AG20443 (cell line): ENCODE measurements around the gene MPP4.
A peak's percentile ranks its signal among the peaks of the same experiment; 100 is the strongest.
"Not testable (repeated sequence)": the region's sequence is repeated elsewhere in the genome, so short reads cannot be mapped to it uniquely, and the experiment has no call there.

ENCODE experiments used
- DNase-seq: peaks from one replicate; pipeline ENCODE4 v3.0.0; 2012; ENCODE audit warnings: low spot score, mixed read lengths

MPP4 gene

DNA sequence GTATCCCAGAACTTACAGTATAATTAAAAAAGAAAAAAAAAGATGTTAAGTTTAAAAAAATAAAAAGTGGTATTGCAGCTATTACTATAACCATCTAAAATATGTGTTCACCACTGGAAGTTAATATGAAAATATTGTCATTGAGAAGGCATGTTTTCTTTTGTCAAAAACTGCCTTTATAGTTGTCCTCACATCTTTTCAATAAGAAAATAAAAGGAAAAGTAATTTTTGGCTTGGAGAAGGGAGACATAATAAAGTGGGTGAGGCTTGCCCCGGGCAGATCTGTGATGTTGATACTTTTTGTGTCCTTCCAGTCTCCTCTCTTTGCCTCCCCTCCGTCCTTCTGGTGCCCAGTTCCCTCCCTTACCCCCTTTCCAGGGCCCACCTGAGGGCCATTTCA lies 24.9 kb downstream of the MPP4 start:
- no peak for DNase-seq

DNA sequence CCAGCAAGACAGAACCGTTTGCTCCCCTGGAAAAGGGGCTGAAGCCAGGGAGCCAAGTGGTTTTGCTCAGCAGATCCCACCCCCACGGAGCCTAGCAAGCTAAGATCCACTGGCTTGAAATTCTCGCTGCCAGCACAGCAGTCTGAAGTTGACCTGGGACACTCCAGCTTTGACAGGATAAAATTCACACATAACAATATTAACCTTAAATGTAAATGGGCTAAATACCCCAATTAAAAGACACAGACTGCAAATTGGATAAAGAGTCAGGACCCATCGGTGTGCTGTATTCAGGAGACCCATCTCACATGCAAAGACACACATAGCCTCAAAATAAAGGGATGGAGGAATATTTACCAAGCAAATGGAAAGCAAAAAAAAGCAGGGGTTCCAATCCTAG lies 27.2 kb downstream of the MPP4 start:
- not testable (repeated sequence) for DNase-seq

DNA sequence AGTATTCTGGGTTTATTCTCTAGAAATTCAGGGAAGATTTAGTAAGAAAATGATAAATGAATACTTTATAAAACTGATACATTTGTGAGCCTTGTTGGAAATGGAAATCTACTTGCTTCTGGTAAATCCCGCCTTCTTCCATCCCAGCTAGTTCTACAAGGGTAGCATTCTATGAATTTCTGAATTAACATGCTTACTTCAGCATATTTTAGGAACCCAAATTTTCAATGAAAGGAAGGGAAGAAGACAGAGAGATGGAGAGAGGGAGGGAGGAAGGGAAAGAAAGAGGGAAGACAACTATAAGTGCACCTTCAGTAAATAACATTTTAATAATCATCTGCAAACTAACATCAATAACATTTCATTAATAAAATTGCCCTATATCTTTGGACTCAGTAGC lies 28.6 kb downstream of the MPP4 start:
- DNase-seq, result no peak

DNA sequence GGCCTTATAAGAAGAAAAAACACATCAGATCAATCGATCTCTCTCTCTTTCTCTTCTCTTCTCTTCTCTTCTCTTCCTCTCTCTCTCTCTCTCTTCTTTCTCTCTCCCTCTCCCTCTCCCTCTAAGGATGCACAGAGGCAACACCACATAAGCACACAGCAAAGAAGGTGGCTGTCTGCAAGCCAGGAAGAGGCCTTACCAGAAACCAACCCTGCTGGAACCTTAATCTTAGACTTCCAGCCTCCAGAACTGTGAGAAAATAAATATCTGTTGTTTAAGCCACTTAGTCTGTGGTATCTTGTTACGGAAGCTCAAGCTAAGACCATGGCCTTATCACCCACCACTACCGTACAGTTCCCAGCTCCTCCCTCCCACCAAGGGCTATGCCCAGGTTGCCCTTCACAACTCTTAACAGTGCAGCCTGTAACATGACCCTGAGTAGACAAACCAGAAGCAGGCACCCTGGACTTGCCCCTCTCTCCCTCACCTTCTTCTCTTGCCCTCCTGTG lies 30.0 kb downstream of the MPP4 start:
- no peak for DNase-seq

DNA sequence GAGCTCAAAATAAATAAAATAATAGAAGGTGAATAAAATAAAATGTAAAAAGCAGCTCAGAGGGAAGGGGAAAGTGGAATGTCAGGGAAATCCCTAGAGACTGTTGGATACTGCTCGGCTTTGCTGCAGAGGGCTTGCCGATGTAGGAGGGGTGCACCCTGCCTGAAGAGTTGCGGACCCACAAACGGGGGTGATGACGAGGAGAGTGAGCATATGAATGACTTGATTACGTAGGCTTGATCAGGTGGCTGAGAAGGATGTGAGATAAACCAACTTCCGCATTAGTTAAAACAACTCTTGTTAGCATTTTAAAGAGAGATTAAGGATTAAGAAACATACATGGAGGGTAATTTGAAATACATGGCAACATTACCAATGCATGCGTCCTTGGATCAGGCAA lies 34.1 kb downstream of the MPP4 start:
- DNase-seq, result no peak

DNA sequence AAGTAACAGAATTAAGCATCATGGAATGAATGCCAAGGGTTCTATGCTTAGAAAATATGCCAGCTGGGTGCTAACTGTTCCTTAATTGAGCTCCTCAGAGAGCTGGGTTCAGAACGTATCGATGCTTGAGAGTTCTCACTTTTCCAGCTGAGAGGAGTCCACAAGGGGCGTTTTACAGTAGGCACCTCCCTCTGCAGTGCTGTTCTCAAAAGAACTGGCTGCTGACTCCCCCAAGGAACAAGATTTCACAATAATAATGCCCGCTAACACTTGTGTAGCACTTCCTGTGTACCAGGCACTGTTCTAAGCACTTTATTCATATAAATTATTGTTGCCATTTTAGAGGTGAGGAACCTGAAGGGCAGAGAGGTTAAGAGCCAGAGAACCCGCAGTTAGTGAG lies 37.1 kb downstream of the MPP4 start:
- DNase-seq, result no peak

DNA sequence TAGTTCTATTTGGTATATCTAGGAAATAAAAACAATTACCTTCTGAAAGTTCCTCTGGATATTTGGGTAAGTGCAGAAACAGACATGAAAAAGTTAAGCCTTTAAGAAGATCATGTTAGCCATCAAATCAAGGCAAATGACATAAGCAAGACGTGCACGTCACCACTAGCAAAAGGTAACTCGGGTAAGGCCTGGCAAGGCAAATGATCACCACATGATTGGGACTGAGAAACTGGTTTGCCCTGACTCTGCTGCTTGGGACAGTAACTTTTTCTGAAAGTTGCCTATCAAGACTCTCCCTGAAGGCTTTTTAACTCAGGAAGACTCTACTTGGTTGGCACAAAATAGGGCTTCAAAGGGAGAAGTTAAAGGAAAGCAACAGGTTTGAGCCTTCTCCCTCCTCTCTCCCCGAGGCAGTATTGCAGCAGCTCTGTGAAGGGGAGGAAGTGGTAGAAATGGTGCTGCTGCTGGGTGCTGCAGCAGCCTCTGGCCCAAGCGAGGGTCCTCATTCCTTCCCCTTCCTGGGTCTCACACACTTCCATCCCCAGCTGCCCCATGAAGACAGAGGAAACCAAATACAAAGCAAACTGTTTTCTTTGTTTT lies 38.0 kb downstream of the MPP4 start:
- DNase-seq, result no peak

DNA sequence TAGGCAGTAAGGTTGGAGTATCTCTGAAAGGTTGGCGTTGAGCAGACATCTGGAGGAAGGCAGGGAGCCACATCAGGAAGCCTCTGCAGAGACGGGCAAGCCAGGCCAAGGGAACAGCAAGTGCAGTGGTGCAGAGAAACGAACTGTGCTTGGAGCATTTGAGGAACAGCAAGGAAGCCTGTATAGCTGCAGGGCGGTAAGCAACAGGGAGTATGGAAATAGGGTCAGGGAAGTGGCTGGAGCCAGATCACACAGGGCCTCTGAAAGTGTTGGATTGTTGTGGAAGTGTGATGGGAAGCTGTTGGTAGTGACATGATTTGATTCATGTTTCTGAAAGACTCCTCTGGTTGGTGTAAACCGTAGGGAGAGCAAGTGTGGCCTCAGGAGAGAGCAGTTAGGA lies 41.7 kb downstream of the MPP4 start:
- no peak for DNase-seq

DNA sequence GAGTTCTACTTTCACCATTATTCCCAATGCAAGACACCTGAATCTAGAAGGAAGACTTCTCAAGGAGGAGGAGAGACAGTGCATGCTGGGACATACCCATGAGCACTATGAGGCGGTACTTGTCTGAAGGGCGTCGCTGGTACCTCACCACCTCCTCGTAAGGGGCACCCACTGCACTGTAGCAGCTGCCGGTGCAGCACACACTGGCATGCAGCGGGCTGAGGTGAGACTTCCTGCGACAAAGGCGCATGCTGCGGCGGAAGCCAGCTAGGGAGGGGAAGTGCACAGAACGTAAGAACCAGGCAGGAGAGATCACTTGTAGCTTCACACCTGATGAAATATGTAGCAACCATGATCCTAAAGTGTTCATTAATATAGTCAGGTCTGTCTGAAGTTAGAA lies 42.3 kb downstream of the MPP4 start:
- DNase-seq, result no peak

DNA sequence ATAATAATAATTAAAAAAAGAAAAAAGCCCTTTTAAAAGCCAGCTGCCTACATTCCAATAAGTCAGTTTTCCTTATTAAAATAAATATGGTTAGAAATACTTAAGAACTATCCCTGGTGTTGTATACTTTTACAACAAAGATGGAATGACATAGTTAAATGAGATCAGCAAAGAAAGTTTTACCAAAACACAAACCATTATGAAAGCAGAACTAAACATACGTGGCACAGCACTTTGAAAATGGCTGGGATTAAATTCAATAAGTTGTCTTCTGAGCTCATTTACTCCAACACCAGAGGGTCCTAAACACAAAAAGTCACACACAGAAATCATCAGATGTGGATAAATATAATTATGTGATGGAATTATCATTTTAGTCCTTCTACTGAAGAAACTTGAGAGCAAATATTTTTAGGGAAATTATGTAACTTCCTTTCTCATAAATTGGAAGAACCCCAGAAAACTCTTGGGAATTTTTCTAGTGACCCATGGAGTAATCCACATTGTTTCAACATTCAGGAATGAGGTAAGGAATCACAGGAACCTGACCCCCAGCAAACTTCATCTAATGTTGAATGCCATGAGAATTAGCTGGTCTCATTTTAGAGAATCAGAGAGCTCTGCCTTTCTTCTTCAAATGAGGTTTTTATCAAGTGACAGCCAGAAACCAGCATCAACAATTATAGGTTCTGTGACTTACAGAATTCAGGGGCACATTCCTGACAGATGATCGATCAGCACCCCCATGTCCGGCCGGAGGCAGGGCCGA lies 43.6 kb downstream of the MPP4 start:
- DNase-seq, result peak; percentile 70

DNA sequence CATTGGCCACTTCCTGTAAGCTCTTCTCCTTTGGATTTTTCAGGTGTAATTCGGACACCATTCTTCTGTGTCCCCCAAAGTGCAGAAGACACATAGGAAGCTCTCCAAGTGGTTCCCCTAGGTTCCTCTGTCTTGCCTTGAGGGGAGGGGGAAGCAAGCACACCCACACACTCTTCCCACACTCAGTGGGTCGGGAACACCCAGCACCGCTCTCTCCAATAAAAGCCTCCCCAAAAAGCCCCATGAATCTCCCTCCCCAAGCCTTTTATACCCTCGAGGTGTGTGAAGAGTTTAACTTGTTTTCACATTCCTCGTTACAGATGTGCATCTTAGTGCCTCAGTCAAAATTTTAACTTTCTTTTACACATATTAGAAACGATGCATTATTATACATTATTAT lies 45.2 kb downstream of the MPP4 start:
- DNase-seq, result no peak

DNA sequence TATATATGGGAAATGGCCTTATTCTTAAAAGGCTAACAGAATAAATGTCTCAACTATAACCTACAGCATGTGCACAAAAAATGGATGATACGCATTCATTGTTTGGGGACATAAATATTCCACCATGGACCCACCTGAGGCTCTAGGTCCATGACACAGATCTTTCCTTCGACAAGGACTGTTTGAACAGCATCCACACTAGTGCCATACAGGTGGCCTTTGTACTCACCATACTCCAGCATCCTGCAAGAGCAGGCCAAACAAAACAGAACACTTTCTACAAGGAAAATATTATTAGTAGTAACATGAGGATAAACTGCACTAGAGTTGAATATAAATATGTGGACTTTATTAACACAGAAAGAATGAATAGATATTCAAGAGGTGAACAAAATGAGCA lies 49.0 kb downstream of the MPP4 start:
- DNase-seq, result no peak

DNA sequence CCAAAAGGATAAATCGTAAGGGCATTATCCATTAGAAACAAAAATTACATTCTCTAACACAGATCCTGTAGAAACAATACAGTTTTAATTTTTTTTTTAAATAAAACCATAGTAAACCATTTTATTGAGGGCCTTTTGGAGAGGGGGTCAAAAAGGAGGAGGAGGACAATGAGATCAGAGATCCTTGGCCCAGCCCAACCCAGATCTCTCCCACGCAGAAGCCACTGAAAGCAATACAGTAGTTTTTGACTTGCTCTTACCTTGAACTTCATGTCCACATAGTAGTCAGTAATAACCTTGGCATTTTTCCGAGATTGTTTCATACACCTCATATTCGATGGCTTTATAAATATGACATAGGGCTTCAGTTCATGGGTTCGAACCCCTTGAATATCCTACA lies 51.0 kb downstream of the MPP4 start:
- DNase-seq, result no peak

DNA sequence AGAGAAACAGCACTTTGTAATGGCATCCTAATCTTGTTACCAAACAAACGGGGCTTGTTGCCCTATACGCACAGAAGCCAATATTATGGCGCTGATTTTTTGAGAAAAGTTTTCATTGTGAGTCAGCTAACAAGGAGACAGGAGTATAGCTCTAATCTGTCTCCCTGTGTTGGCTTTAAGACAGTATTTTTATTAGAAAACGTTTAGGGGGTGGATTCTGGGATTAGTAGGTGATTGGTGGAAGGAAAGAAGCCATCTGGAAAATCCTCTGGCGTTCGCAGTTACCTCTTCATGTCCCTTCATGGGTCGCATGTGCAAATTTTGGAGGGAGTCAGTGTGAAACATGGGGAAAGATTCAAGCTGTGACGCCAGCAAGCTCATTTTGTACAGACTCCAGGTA lies 54.4 kb downstream of the MPP4 start:
- peak; percentile 14 for DNase-seq

DNA sequence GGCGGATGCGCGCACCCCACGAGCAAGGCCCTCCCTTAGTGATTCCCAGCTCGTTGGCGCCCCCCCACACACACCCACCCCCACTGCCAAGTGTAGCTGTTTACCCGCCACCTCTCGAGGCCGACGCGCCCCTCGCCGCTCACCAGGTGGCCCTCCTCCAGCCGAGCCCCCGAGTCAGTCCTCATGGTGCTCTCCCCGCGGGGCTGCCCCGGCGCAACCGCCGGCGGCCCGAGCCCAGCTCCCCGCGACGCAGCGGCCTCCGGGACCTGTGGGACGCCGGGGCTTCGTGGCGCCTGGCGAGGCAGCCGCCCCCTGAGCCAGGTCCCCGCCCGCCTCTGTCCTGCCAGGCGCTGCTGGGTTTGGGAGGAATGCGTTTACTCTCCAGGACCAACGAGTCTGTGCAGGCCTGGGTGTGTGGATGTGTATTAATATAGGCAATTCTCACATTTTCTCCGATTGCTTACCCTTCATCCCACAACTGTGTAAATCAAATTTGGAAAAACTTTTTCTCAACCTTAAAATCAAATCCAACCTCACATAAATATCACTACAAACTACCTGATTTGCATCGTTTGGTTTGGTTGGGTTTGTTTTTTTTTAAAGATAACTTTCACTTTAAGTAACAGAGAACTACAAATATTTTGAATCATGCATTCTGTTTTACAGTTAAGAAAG lies 55.1 kb downstream of the MPP4 start, which contains the start of gene TMEM237:
TMEM237 (minus strand) TSS at position 288 of the 675 bp plus-strand sequence; CDS start at position 185, 103 bp downstream.
- DNase-seq, result peak; percentile 73

DNA sequence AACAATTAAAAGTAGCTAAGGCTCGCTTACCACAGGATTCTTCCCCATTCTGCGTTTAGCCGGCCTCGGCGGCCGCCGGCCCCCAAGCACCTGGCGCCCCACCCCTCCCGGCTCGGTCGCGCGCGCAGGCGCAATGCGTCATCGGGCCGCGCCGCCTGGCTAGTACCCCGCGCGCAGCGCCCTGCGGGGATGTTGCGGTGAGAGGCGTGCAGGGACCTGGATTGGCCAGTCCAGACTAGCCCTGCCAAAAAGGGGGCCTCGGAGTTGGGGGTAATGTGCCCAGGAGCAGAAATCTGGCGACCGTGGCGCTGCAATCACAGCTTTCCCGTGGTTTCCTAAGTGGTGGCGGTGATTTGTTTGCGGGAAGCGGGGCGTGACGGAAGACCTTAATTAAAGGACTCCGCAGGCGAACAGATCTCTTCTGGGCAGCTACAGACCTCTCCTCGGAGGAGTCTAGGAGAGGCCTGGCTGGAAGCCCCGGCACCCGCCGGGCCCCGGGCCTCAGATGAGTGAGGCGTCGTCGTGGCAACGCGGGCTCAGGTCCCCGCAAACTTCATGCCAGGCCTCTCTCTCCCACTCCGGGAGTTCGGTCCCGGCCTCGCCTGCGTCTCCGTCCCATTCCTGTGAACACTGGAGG lies 55.7 kb downstream of the MPP4 start:
- DNase-seq, result peak; percentile 95

DNA sequence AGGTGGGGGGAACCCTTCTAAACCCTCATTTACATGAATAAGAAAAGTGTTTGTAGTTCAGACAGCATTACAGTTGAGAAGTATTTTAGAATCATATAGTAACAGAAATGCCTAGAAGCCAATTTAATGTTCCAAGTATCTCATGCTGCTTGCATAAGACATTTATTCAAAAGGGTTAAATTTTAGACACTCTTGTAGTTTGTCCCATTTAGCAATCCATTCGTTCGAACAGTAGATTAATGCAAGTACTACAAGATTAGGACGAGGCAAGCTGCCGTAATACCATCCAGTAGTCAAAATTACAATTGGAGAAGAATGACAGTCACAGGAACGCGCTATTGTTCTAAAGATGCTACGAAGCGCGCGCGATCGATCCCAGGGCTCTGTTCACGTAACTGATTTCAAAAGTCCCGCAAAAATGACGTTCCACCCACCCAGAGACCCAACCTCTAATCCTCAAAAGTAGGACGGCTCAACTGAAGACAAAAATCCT lies 56.3 kb downstream of the MPP4 start:
- DNase-seq, result no peak

DNA sequence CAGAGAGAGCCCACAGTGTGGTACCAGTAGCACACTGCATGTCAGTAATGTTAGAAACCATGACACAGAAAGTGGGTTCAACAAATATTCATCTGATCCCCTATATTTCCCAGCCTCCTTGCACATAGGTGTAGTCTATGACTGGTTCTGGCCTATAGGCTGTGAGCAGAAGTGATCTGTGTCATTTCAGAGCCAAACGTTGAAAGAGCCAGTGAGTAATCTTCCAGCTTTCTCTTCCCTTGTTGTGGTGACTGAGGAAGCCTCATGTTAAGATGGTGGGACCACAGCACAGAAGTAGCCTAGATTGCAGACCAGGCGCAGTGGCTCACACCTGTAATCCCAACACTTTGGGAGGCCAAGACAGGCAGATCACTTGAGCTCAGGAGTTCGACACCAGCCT lies 59.2 kb downstream of the MPP4 start:
- no peak for DNase-seq

DNA sequence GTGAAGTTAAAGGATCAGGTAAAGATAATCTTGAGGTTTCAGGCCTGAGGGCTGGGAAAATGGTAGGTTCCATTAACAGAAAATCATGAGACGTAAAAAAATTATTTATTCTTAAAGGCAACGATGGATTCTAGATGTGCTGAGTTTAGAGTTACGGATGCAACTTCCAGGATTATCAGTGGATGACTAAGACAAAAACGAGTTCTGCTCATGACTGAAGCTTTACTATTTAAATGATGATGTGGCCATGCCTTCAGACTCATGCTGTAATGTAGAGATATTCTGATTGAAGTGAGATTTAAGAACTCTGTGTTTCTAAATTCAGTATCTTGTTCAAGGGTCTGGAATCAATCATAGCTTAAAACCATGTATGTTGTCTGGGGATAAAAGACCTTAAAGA lies 60.1 kb downstream of the MPP4 start:
- DNase-seq, result no peak

DNA sequence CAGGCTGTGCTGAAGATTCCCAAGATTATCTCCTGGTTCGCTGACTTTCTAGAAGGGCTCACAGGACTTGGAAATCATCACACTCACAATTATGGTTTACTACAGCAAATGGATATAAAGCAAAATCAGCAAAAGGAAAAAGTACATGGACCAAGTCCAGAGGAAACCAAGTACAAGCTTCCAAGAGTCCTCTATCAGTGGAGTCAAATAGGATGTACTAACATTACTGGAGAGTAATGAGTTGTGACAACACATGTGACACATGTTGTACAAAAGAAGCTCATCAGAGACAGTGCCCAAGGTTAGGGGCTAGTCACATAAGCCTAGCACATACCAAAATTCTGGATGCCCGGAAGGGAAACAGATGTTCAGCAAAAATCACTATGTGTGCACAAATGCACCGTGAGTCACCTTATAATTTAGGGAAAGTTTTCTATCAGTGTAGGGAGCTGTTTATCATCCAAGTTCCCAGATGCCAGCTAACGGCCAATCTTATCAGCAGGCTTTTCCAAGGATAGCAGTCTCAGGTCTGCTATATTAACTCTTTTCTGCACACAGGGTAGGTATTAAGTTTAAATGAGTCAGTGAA lies 64.7 kb downstream of the MPP4 start:
- DNase-seq, result no peak

DNA sequence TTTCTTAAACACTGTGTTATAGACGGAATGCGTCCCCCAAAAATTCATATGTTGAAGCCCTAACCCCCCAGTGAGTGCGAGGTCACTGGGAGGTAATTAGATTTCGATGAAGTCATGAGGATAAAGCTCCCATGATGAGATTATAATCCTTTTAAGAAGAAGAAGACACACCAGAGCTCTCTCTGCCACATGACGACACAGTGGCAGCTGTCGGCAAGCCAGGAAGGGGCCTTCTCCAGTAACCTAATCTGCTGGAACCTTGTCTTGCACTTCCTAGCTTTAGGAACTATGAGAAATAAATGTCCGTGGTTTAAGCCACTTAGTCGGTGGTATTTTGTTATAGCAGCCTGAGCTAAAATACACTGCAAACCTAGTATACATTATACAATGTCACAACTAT lies 67.4 kb downstream of the MPP4 start:
- DNase-seq, result no peak

DNA sequence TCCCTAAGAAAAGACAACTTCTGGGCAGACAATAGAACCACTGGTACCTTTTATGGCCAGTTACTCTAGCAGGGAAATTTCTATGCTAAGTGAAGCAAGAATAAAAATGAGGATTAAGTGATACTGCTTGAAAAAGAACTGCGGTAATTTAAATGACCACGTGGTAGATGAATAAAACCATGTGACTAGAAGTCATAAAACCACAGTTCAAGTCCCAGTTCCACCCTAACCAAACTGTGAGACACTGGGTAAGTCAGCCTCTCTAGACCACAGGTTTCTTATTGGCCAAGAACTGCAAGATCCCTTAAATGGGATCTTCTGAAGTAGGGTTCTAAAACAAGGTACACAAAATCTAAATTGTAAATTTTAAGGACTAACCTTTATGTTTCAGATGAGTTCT lies 67.9 kb downstream of the MPP4 start:
- DNase-seq, result no peak
